Measurements from ENCODE around the gene DUSP1. TPM values are rescaled to one million over a fixed set of nuclear protein-coding genes. Genes with fewer than 3 reads are reported as not detected.

Gene DUSP1
- total RNA-seq, 1 experiment from 2014 or later, result 16.6 TPM

DNA sequence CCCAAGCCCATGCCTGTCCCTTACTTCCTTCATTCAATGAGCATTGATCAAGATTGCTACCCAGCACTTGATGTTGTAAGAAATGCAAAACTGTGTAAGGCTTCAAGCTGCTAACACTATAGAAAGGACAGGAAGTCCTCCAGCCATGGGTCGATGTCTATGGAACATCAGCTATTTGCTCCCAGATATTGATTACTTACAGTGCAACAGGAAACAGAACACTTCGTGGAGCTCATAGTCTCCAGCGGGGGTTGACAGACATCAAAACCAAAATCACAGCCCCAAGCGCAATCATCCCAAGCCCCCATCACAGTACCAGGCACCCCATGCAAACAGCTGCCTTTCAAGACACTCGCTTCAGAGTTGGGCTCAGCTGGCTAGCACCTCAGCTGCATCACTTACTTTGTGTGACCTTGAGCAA is 26.8 kb upstream of the DUSP1 start:
- H3K4me1 ChIP-seq (ENCODE audit: control insufficient read depth in 1 of 2, insufficient read depth in 2 of 2, low read length in 2 of 2), result peaks cover 6 to 60% of the 10 kb centered on the region in 2 experiments; a peak in 3 of 4 replicates
- ChIA-PET POLR2A (interaction anchor here (1.2 to 2.3 kb wide), 2 partner anchors 19 to 27 kb away, joined by 4 to 10 read pairs; partner anchors contain the start of gene DUSP1), RAD21 (ENCODE audit: low non-redundant PET in 1 of 2, low total read pairs in 2 of 2, uncharacterized antibody in 2 of 2, unreplicated experiment in 2 of 2) (no interaction called here), CTCF (interaction anchor here (0.8 kb wide), 1 partner anchor 26 kb away, joined by 3 read pairs; no protein-coding TSS in a partner anchor)
- H3K36me3 ChIP-seq (ENCODE audit: control insufficient read depth in 1 of 2, insufficient read depth in 2 of 2, low read length in 2 of 2), result no peaks in the 10 kb centered on the region
- no peaks in the 10 kb centered on the region for H3K79me2 ChIP-seq (ENCODE audit: insufficient read depth, low read length)
- no peak overlapping the region for H3K27ac ChIP-seq (ENCODE audit: low read depth, low read length)
- BruUV-seq (replicated peaks), result no TSS peak
- H3K4me2 ChIP-seq (ENCODE audit: low read length), result no peak overlapping the region
- no peak overlapping the region for H2AFZ ChIP-seq (ENCODE audit: low read depth, low read length, poor library complexity, severe bottlenecking)
- intact Hi-C loops (cut with micrococcal nuclease), result no loop called here
- DNase-seq (ENCODE audit: low read depth, low spot score) (no peak), ATAC-seq (no peak)
- H3K9me2 ChIP-seq (ENCODE audit: insufficient read depth), result no peaks in the 10 kb centered on the region
- no peaks in the 10 kb centered on the region for H4K20me1 ChIP-seq (ENCODE audit: insufficient read depth)
- TF ChIP-seq, protein P1, sequence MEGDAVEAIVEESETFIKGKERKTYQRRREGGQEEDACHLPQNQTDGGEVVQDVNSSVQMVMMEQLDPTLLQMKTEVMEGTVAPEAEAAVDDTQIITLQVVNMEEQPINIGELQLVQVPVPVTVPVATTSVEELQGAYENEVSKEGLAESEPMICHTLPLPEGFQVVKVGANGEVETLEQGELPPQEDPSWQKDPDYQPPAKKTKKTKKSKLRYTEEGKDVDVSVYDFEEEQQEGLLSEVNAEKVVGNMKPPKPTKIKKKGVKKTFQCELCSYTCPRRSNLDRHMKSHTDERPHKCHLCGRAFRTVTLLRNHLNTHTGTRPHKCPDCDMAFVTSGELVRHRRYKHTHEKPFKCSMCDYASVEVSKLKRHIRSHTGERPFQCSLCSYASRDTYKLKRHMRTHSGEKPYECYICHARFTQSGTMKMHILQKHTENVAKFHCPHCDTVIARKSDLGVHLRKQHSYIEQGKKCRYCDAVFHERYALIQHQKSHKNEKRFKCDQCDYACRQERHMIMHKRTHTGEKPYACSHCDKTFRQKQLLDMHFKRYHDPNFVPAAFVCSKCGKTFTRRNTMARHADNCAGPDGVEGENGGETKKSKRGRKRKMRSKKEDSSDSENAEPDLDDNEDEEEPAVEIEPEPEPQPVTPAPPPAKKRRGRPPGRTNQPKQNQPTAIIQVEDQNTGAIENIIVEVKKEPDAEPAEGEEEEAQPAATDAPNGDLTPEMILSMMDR (IDR thresholded peaks at IDR 0.05 in 2 of 3, conservative IDR thresholded peaks at IDR 0.05 in 1 of 3; ENCODE audit: borderline replicate concordance in 1 of 3, insufficient read depth in 1 of 3, low read depth in 2 of 3, low read length in 2 of 3), result no peak
- TF ChIP-seq, protein P2, sequence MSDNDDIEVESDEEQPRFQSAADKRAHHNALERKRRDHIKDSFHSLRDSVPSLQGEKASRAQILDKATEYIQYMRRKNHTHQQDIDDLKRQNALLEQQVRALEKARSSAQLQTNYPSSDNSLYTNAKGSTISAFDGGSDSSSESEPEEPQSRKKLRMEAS (IDR thresholded peaks at IDR 0.05), result no peak
- TF ChIP-seq YY1 (IDR thresholded peaks at IDR 0.05; ENCODE audit: extremely low read depth, insufficient replicate concordance, low read depth, low read length), result no peak
- no peak for TF ChIP-seq ZNF274 (IDR thresholded peaks at IDR 0.05; ENCODE audit: low read depth, low read length)
- TF ChIP-seq EGR1 (IDR thresholded peaks at IDR 0.05; ENCODE audit: low read depth), result no peak
- no peak for TF ChIP-seq SIN3A (IDR thresholded peaks at IDR 0.05; ENCODE audit: low read depth)
- TF ChIP-seq, protein P3, sequence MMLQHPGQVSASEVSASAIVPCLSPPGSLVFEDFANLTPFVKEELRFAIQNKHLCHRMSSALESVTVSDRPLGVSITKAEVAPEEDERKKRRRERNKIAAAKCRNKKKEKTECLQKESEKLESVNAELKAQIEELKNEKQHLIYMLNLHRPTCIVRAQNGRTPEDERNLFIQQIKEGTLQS (IDR thresholded peaks at IDR 0.05), result no peak
- no peak for TF ChIP-seq FOSL1 (IDR thresholded peaks at IDR 0.05; ENCODE audit: low read depth)
- TF ChIP-seq POLR2AphosphoS5 (IDR thresholded peaks at IDR 0.05; ENCODE audit: low read depth, low read length), result no peak
- no peak for TF ChIP-seq POLR2A (IDR thresholded peaks at IDR 0.05; ENCODE audit: borderline replicate concordance, extremely low read depth, insufficient read depth, insufficient read length)
- TF ChIP-seq ZBTB33 (IDR thresholded peaks at IDR 0.05; ENCODE audit: extremely low read depth, insufficient replicate concordance, low read length), result no peak
- no peak for TF ChIP-seq CBX3 (IDR thresholded peaks at IDR 0.05; ENCODE audit: low read depth)
- TF ChIP-seq, protein P4, sequence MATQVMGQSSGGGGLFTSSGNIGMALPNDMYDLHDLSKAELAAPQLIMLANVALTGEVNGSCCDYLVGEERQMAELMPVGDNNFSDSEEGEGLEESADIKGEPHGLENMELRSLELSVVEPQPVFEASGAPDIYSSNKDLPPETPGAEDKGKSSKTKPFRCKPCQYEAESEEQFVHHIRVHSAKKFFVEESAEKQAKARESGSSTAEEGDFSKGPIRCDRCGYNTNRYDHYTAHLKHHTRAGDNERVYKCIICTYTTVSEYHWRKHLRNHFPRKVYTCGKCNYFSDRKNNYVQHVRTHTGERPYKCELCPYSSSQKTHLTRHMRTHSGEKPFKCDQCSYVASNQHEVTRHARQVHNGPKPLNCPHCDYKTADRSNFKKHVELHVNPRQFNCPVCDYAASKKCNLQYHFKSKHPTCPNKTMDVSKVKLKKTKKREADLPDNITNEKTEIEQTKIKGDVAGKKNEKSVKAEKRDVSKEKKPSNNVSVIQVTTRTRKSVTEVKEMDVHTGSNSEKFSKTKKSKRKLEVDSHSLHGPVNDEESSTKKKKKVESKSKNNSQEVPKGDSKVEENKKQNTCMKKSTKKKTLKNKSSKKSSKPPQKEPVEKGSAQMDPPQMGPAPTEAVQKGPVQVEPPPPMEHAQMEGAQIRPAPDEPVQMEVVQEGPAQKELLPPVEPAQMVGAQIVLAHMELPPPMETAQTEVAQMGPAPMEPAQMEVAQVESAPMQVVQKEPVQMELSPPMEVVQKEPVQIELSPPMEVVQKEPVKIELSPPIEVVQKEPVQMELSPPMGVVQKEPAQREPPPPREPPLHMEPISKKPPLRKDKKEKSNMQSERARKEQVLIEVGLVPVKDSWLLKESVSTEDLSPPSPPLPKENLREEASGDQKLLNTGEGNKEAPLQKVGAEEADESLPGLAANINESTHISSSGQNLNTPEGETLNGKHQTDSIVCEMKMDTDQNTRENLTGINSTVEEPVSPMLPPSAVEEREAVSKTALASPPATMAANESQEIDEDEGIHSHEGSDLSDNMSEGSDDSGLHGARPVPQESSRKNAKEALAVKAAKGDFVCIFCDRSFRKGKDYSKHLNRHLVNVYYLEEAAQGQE (IDR thresholded peaks at IDR 0.05; ENCODE audit: low read depth), result no peak
- no peak overlapping the region for H3K9ac ChIP-seq (ENCODE audit: low read length)
- no peaks in the 10 kb centered on the region for H3K27me3 ChIP-seq (ENCODE audit: insufficient read depth, low read length)
- no peak overlapping the region for H3K4me3 ChIP-seq (replicated peaks in 1 of 2; ENCODE audit: low read depth in 1 of 2, low read length in 2 of 2)
- H3K9me3 ChIP-seq (ENCODE audit: control insufficient read depth in 1 of 2, insufficient read depth in 1 of 2, low read depth in 1 of 2, low read length in 2 of 2), result no peaks in the 10 kb centered on the region

All from HCT116 (cell line).